H1 (cell line): Measurements from ENCODE around the gene SPACA5B. TPM values are rescaled to one million over a fixed set of nuclear protein-coding genes. Genes with fewer than 3 reads are reported as not detected.

ENCODE experiments used
- CTCF ChIA-PET: fragments of 300-600 bp; sonication (Branson Sonifier 250); formaldehyde crosslinking; loops from one replicate; lab custom pipeline; 2021; ENCODE audit not compliant: partially characterized antibody; lab: Charles Lee
- POLR2A ChIA-PET: fragments of 300-600 bp; sonication (Branson Sonifier 250); formaldehyde crosslinking; loops from one replicate; lab custom pipeline; 2021; ENCODE audit warnings: inconsistent platforms; ENCODE audit not compliant: partially characterized antibody; lab: Charles Lee
- DNase-seq, 2 experiments: peaks; one replicate each; pipeline versions ENCODE4 v3.0.0 to v3.0.0-alpha.2; 2010 to 2022; ENCODE audit warnings: low spot score in 2 of 2, low read depth in 1 of 2, mixed read lengths in 1 of 2
- FAIRE-seq: peaks from 2 replicates; lab custom pipeline; 2011; peaks lifted over from hg19 to GRCh38; lab: Jason Lieb, UNC
- H2AFZ ChIP-seq: 2 replicates; pipeline ENCODE4 v1.8.1; 2012; ENCODE audit warnings: low read length, inconsistent platforms
- H2AK5ac ChIP-seq: 2 replicates; pipeline ENCODE4 v1.6.1; 2013; ENCODE audit warnings: low read depth, low read length
- H2BK120ac ChIP-seq: replicated peaks from 2 replicates; pipeline ENCODE3; 2013; ENCODE audit warnings: low read depth, low read length, inconsistent platforms
- H2BK12ac ChIP-seq: 2 replicates; pipeline ENCODE4 v1.6.1; 2013; ENCODE audit warnings: low read depth, low read length
- H2BK15ac ChIP-seq: 2 replicates; pipeline ENCODE4 v1.6.1; 2013; ENCODE audit warnings: low read length
- H2BK20ac ChIP-seq: 2 replicates; pipeline ENCODE4 v1.6.1; 2013; ENCODE audit warnings: low read length
- H2BK5ac ChIP-seq: 2 replicates; pipeline ENCODE4 v1.6.1; 2013; ENCODE audit warnings: low read depth, low read length
- H3K14ac ChIP-seq: 2 replicates; pipeline ENCODE4 v1.6.1; 2013; ENCODE audit warnings: inconsistent platforms; ENCODE audit not compliant: insufficient read length
- H3K18ac ChIP-seq: 2 replicates; pipeline ENCODE4 v1.6.1; 2013; ENCODE audit warnings: low read length; ENCODE audit errors: extremely low read depth
- H3K23ac ChIP-seq: 2 replicates; pipeline ENCODE4 v1.6.1; 2013; ENCODE audit warnings: inconsistent platforms; ENCODE audit not compliant: insufficient read length
- H3K23me2 ChIP-seq: 2 replicates; pipeline ENCODE4 v1.6.1; 2013; ENCODE audit warnings: low read depth, low read length
- H3K27ac ChIP-seq: 2 replicates; pipeline ENCODE4 v1.6.1; 2011; ENCODE audit warnings: low read depth, low read length, inconsistent platforms
- H3K27me3 ChIP-seq, 4 experiments: replicated peaks in 1 of 4; 1 replicate in 1 of 4; 2 replicates in 3 of 4; pipeline versions ENCODE4 v1.6.1 to v1.8.1; 2011 to 2013; ENCODE audit warnings: low read length in 3 of 4, mild to moderate bottlenecking in 3 of 4, inconsistent platforms in 2 of 4, mixed read lengths in 2 of 4, moderate library complexity in 1 of 4; ENCODE audit not compliant: control insufficient read depth in 3 of 4, insufficient read depth in 3 of 4; ENCODE audit errors: extremely low read depth in 1 of 4
- H3K36me3 ChIP-seq, 4 experiments: 2 replicates each; pipeline versions ENCODE4 v1.6.1 to v1.8.1; 2011 to 2013; ENCODE audit warnings: mild to moderate bottlenecking in 4 of 4, low read length in 3 of 4, moderate library complexity in 2 of 4, control low read depth in 1 of 4, inconsistent platforms in 1 of 4; ENCODE audit not compliant: insufficient read depth in 4 of 4, control insufficient read depth in 2 of 4
- H3K4ac ChIP-seq: replicated peaks from 2 replicates; pipeline ENCODE3; 2013; ENCODE audit warnings: low read length, low read depth, mixed read lengths, inconsistent platforms; ENCODE audit not compliant: insufficient read length
- H3K4me1 ChIP-seq, 4 experiments: replicated peaks in 1 of 4; 1 replicate in 1 of 4; 2 replicates in 3 of 4; pipeline versions ENCODE4 v1.6.1 to v1.8.1; 2011 to 2013; ENCODE audit warnings: low read length in 3 of 4, inconsistent platforms in 2 of 4, mixed read lengths in 1 of 4; ENCODE audit not compliant: insufficient read depth in 4 of 4, control insufficient read depth in 3 of 4
- H3K4me2 ChIP-seq, 2 experiments: 2 replicates each; pipeline versions ENCODE4 v1.6.1 to v1.8.1; 2011 to 2013; ENCODE audit warnings: low read depth in 2 of 2, low read length in 2 of 2, control low read depth in 1 of 2, inconsistent platforms in 1 of 2, mild to moderate bottlenecking in 1 of 2; ENCODE audit not compliant: insufficient read depth in 1 of 2
- H3K4me3 ChIP-seq, 4 experiments: fragments of 200-600, 300-600 bp in 1 of 4; sonication (generic), shearing (Covaris generic), sonication (Bioruptor Twin) in 1 of 4; 2 replicates each; pipeline versions ENCODE4 v1.5.1 to v1.8.1; 2011 to 2016; ENCODE audit warnings: low read length in 4 of 4, low read depth in 3 of 4, control low read depth in 2 of 4, inconsistent platforms in 2 of 4, mild to moderate bottlenecking in 2 of 4, mixed read lengths in 1 of 4, moderate library complexity in 1 of 4; ENCODE audit not compliant: insufficient read depth in 2 of 4; ENCODE audit errors: extremely low read depth in 1 of 4
- H3K56ac ChIP-seq: replicated peaks from 2 replicates; pipeline ENCODE3; 2013; ENCODE audit warnings: low read depth, mild to moderate bottlenecking, mixed read lengths, low read length, inconsistent platforms; ENCODE audit not compliant: insufficient read length
- H3K79me1 ChIP-seq: 2 replicates; pipeline ENCODE4 v1.6.1; 2013; ENCODE audit warnings: low read depth, low read length, control low read depth
- H3K79me2 ChIP-seq, 2 experiments: 2 replicates each; pipeline versions ENCODE4 v1.6.1 to v1.8.1; 2012 to 2013; ENCODE audit warnings: low read length in 2 of 2, mild to moderate bottlenecking in 2 of 2, inconsistent platforms in 1 of 2; ENCODE audit not compliant: insufficient read depth in 2 of 2, control insufficient read depth in 1 of 2
- H3K9ac ChIP-seq, 4 experiments: replicated peaks in 1 of 4; 1 replicate in 1 of 4; 2 replicates in 3 of 4; pipeline versions ENCODE4 v1.6.1 to v1.8.1; 2011 to 2013; ENCODE audit warnings: low read depth in 3 of 4, low read length in 3 of 4, control low read depth in 2 of 4, mild to moderate bottlenecking in 2 of 4, moderate library complexity in 2 of 4, inconsistent platforms in 1 of 4; ENCODE audit errors: extremely low read depth in 1 of 4
- H3K9me3 ChIP-seq, 2 experiments: 2 replicates each; pipeline versions ENCODE4 v1.6.1 to v1.8.1; 2012 to 2013; ENCODE audit warnings: mild to moderate bottlenecking in 2 of 2, moderate library complexity in 2 of 2, control low read depth in 1 of 2, inconsistent platforms in 1 of 2, low read depth in 1 of 2, low read length in 1 of 2, mixed read lengths in 1 of 2; ENCODE audit not compliant: insufficient read depth in 2 of 2
- H4K20me1 ChIP-seq, 2 experiments: replicated peaks in 1 of 2; 2 replicates each; pipeline versions ENCODE3 to v1.8.1; 2011 to 2013; ENCODE audit warnings: inconsistent platforms in 2 of 2, low read length in 2 of 2, mild to moderate bottlenecking in 1 of 2; ENCODE audit not compliant: insufficient read depth in 2 of 2, control insufficient read depth in 1 of 2
- H4K5ac ChIP-seq: 2 replicates; pipeline ENCODE4 v1.6.1; 2013; ENCODE audit warnings: low read length, low read depth, mixed read lengths, inconsistent platforms; ENCODE audit not compliant: insufficient read length
- H4K8ac ChIP-seq: 2 replicates; pipeline ENCODE4 v1.8.0; 2013; ENCODE audit warnings: mild to moderate bottlenecking, moderate library complexity, low read length, inconsistent platforms; ENCODE audit not compliant: insufficient read depth; ENCODE audit errors: extremely low read depth
- H4K91ac ChIP-seq: replicated peaks from 2 replicates; pipeline ENCODE3; 2013; ENCODE audit warnings: low read length, mixed read lengths, inconsistent platforms; ENCODE audit not compliant: insufficient read length
- WGBS, 2 experiments: shearing (Covaris generic) in 1 of 2; methylation state at CpG; one replicate each; pipeline versions ENCODE4 v1.1.6 to v1.1.7; 2013 to 2015; ENCODE audit warnings: low lambda C conversion rate in 2 of 2, mixed read lengths in 2 of 2, inconsistent platforms in 1 of 2, low coverage in 1 of 2, missing lambda C conversion rate in 1 of 2; ENCODE audit not compliant: insufficient replicate concordance in 2 of 2, insufficient coverage in 1 of 2, insufficient read length in 1 of 2; ENCODE audit errors: extremely low coverage in 1 of 2, missing lambda C conversion rate in 1 of 2; 5-methylcytosine and 5-hydroxymethylcytosine counted together
- polyA plus RNA-seq, 7 experiments: library from polyadenylated mRNA; depleted of rRNA in 3 of 7; stranded (reverse) in 5 of 7; unstranded in 2 of 7; fragments of >200 nt in 5 of 7; fragments of 200-250 nt in 2 of 7; gene quantifications; 1 replicate in 5 of 7; 2 replicates in 1 of 7; 4 replicates in 1 of 7; pipeline versions ENCODE4 v1.2.1 to v1.2.3, GENCODE V29; 2011 to 2013; ENCODE audit warnings: missing spikeins in 2 of 7, mixed read lengths in 2 of 7
- total RNA-seq: library from RNA; stranded (reverse); fragmentation: NEBNext Ultra II Directional; extraction: Animal tissue kit (Norgen Biotek cat#: 25700); gene quantifications from 2 replicates; pipeline ENCODE4 v1.2.1, GENCODE V29; 2021

SPACA5B gene
- total and polyA plus RNA-seq, 2 of the 8 experiments (the other 6 are each of a cell fraction or from before 2014, with no cell fraction given): not detected

DNA sequence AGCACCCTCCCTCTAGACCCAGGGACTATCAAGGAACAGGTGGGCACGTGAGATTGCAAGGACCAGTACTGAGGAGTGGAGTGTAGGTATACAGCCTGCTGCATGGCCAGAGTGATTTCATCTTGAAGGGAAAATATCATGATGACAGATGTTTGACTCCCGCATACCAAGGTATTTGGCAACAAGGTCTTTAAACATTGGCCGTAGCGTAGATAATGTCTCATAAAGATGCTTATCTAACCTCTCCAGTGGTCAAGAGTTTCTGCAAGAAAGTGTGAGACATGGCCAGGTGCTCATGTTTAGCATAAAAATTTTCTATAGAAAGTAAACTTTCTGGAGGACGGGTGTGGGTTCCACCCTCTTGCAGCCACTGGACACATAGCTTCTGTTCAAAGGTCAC is 40.3 kb upstream of the SPACA5B start:
- no peak overlapping the region for H2BK15ac ChIP-seq
- no peak overlapping the region for H4K5ac ChIP-seq
- H4K20me1 ChIP-seq: no peaks in the 10 kb centered on the region
- H3K9me3 ChIP-seq: no peaks in the 10 kb centered on the region
- FAIRE-seq (no peak), DNase-seq (no peak)
- H2BK12ac ChIP-seq: no peak overlapping the region
- H3K36me3 ChIP-seq: no peaks in the 10 kb centered on the region
- no peak overlapping the region for H3K4me2 ChIP-seq
- no peak overlapping the region for H2BK120ac ChIP-seq
- 87% methylated on average over 5 of the region's 5 CpGs; no CpG with 5 or more reads in 1 of the 2 experiments for WGBS, 2 experiments
- H2AK5ac ChIP-seq: no peak overlapping the region
- no peaks in the 10 kb centered on the region for H3K27me3 ChIP-seq
- no peaks in the 10 kb centered on the region for H3K23me2 ChIP-seq
- no peak overlapping the region for H3K23ac ChIP-seq
- H3K18ac ChIP-seq: no peak overlapping the region
- H2AFZ ChIP-seq: no peak overlapping the region
- H3K4me1 ChIP-seq: no peaks in the 10 kb centered on the region
- H3K4me3 ChIP-seq: no peak overlapping the region
- no peak overlapping the region for H3K14ac ChIP-seq
- H3K4ac ChIP-seq: no peak overlapping the region
- no peak overlapping the region for H2BK20ac ChIP-seq
- H3K27ac ChIP-seq: no peak overlapping the region
- H4K8ac ChIP-seq: no peak overlapping the region
- H2BK5ac ChIP-seq: no peak overlapping the region
- POLR2A ChIA-PET: no interaction called here
- no peak overlapping the region for H4K91ac ChIP-seq
- no peaks in the 10 kb centered on the region for H3K79me1 ChIP-seq
- no peak overlapping the region for H3K56ac ChIP-seq
- CTCF ChIA-PET: interaction anchor here (1.7 kb wide), 1 partner anchor 404 kb away, joined by 3 read pairs; no protein-coding TSS in a partner anchor
- H3K9ac ChIP-seq: no peak overlapping the region
- H3K79me2 ChIP-seq: no peaks in the 10 kb centered on the region
